Dermis microvascular lymphatic vessel endothelial cell (primary cell): ENCODE results near the gene IQSEC3. TPM values are rescaled to one million over a fixed set of nuclear protein-coding genes. Genes with fewer than 3 reads are reported as not detected.
A peak's percentile ranks its signal among the peaks of the same experiment; 100 is the strongest.
"Not testable (repeated sequence)": the region's sequence is repeated elsewhere in the genome, so short reads cannot be mapped to it uniquely, and the experiment has no call there.

Experiments used
- DNase-seq, 2 donors: peaks; one replicate each; pipeline versions ENCODE4 v3.0.0 to v3.0.0-alpha.2; 2010; ENCODE audit warnings: low read depth in 2 of 2
- total RNA-seq: library from RNA; depleted of rRNA; stranded (reverse); fragments of >200 nt; gene quantifications from 2 replicates; pipeline ENCODE4 v1.2.1, GENCODE V29; 2014

IQSEC3 gene
- total RNA-seq, 1 donor from 2014 or later, result 0.13 TPM

DNA sequence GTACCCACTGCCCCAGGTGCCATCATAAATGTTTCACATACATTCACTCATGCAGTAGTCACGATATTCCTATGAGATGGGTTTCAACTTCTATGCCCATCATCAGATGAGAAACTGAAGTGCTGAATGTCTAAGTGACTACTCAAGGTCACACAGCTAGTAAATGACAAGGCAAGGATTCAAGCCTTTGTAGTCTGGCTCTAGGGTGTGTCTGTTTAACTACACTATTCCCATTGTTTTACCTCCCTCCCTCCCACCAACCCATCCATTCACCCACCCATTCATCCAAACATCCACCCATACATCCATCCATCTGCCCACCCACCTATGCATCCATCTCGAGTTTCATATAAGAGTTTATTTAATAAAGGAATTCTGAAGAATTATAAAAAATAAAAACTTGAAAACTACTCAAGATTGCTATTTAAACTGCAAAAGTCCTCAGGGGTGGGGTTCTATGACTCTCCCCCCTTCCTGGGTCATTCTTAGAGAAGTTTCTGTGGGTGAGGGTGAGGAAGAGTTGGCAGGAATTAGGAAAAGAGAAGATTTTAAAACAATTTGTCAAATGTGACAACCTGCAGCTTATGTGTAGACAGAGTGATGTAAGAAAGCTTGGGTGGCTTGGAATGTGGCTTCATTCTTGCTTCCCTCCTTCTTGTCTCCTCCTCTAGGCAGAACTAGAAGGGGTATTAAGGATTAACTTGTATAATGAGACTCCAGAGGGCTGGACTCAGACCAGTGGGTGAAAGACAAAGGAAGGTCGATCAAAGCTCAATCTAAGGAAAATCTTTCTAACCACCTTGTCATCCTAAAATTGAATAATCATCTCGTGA lies 13.4 kb upstream of the IQSEC3 start:
- DNase-seq, result not testable (repeated sequence)

DNA sequence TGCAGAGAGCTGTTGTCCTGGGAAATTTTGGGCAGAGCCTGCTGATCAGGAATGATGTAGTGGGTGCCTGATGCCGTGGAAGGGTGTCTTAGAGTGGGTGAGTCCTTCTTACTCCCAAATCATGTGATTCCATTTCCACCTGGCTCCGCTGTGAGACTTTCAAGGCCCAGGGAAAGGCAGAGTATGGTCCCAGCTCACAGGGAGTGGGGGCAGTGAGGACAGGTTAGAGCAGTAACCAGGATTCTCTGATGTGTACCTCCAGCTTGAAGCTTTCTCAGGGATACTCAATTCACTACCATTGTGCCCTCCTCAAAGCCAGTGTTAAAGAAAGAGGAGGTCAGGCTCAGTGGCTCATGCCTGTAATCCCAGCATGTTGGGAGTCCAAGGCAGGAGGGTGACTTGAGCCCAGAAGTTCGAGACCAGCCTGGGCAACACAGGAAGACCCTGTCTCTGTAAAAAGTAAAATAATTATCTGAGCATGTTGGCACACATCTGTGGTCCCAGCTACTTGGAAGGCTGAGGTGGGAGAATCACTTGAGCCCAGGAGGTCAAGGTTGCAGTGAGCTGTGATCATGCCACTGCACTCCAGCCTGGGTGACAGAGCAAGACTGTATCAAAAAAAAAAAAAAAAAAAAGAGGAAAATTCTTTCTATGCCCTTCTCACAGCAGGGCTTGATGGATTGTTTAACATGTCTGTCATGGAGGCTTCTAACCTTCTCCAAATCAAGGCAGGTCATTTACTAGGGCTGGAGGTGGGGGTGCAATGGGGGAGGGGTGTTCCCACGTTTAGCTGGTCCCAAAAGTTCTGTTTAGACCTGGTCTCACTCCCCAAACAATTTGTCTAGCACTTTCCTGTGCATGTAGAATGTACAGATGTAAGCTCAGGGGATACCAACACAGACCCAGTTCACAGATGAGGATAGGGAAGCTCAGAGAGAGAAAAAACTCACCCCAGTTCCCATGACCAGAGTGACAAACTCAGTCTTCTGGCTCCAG lies 12.5 kb upstream of the IQSEC3 start:
- no peak for DNase-seq

- DNase-seq, result no peak
Measured at GRCh38 chr12:54750-55535, 11.6 kb upstream of the IQSEC3 start.

DNA sequence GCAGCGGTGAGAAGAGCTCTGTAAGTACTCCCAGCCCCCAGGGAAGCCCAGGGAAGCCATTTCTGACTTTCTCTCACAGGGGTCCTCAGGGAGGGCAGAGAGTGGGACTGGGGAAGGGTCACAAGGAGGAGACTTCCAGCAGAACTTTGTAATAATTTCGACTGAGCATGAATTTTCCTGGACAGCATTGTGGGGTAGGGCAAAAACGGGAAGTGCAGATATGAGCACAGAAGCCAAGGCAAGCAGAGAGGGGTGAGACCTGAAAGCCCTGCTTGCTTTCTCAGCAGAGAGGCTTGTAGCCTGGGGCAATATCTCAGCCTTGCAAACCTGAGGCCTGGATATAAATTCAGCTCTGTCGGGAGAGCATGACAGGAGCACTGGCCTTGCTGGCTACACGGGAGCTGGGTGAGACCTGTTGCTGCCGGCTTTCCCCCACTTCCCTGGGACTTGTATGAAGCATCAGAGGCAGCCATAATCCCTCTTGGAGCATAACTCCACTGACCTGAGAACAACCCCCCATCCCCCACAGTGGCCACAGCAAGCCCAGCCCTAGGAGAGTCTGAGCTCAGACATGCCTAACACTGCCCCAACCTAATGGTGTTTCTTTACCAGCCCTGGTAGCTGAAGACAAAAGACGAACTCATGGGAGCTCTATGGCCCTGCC lies 9.8 kb upstream of the IQSEC3 start:
- DNase-seq, result no peak

DNA sequence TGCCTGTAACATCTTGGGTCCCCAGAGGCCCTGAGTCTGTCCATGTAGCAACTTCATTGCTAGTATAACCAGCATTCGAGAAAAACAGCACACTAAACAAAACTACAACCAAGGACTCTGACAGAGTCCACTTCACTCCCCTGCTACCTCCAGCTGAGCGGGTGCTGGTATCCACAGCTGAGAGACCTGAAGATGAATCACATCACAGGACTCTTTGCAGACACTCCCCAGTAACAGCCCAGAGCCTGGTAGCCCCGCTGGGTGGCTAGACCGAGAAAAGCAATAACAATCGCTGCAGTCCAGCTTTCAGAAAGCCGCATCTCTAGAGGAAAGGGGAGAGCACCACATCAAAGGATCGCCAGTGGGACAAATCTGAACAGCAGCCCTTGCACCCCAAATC lies 9.0 kb upstream of the IQSEC3 start:
- no peak for DNase-seq

GRCh38 chr12:58832-59231 lies 7.7 kb upstream of the IQSEC3 start:
- DNase-seq, result no peak

DNA sequence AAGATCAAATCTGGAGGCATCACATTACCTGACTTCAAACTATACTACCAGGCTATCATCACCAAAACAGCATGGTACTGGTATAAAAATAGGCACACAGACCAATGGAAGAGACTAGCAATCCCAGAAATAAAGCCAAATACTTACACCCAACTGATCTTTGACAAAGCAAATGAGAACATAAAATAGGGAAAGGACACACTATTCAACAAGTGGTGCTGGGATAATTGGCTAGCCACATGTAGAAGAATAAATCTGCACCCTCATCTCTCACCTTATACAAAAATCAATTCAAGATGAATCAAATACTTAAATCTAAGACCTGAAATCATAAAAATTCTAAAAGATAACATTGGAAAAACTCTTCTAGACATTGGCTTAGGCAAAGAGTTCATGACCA lies 4.7 kb upstream of the IQSEC3 start:
- not testable (repeated sequence) for DNase-seq

GRCh38 chr12:65491-66063 lies 990 bp upstream of the IQSEC3 start:
- DNase-seq, result not testable (repeated sequence)

GRCh38 chr12:66782-67504 lies 376 bp downstream of the IQSEC3 start:
- peak in 1 of 2 donors; percentile 25 for DNase-seq

GRCh38 chr12:69677-70076 lies 3.1 kb downstream of the IQSEC3 start:
- not testable (repeated sequence) for DNase-seq

- not testable (repeated sequence) for DNase-seq
Measured at GRCh38 chr12:70541-70940, 4.0 kb downstream of the IQSEC3 start.

DNA sequence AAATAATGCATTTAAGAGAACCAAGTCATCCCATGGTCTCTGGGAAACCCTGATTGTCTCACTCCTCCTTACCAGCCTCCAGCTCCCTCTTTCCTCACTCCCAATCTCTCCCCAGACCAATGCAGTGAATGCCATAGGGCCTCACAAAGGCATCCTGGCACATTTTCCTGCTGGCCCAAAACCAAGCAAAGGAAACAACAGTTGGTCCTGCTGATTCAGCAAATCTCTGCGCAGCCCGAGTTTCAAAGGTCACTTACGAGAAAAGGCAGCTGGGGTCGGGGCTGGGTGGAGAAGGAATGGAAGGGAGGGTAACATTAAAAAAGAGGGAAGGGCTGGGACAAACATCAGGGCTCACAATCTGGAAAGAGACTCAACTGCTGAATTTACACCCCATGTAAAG lies 5.5 kb downstream of the IQSEC3 start:
- DNase-seq, result not testable (repeated sequence)

DNA sequence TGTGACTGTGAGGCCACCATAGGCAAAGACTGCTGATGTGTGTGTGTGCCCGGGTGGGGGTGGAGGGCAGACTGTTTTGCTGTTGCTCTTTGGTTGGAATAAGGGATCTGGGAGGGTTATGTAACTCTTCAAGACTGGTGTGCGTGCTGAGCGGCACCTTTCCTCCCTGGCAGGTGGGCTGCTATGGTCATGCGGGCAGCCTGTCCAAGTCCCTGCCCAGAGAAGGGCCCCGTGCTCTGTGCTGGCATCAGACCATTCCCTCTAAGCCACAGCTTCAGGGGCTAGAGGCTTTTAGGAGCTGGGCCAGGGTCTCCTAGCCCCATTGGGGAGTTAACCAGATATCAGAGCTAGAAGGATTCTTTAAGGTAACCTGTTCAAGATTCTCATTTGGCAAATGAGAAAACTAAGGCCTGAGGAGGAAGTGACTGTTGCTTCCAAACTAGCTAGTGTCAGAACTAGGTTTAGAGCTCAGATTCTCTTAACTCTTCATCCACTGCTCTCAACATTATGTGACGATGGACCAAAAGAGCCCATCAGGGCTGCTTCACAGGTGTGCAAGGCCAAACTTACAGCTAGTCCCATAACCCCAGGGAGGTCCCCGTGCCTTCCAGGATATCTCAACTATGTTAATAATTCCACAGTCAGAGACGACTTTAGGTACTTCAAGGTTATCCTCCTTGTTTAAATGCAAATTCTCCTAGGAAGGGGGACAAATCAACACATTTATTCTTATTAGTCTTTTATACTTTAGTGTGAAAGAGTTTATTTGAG lies 8.0 kb downstream of the IQSEC3 start:
- DNase-seq, result not testable (repeated sequence)

GRCh38 chr12:75541-75940 lies 9.0 kb downstream of the IQSEC3 start:
- DNase-seq, result not testable (repeated sequence)

GRCh38 chr12:76102-76501 lies 9.5 kb downstream of the IQSEC3 start:
- DNase-seq, result not testable (repeated sequence)

DNA sequence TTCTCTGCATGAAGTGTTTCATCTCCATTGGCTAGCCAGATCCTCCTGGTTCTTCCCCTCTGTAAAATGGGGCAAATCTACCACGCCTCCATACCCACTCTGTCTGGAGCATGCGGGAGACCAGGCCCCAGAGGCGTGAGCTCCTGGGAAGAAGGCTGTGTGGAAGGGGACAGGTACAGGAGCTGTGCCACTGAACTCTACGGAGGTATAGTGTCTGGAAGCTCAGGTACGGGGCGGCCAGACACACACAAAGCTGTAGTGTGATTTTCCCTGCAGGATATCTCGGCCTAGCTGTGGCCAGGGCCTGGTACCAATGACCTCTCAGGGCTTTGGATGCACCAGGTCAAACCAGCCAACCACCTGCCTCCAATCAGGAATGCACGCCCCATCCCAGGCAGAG lies 10.0 kb downstream of the IQSEC3 start:
- not testable (repeated sequence) for DNase-seq

- not testable (repeated sequence) for DNase-seq
Measured at GRCh38 chr12:77101-77719, 10.6 kb downstream of the IQSEC3 start.

GRCh38 chr12:77769-78383 lies 11.3 kb downstream of the IQSEC3 start:
- DNase-seq, result not testable (repeated sequence)
